Prostate gland (tissue), 2 donors: Measurements from ENCODE around the gene YOD1. TPM values are rescaled to one million over a fixed set of nuclear protein-coding genes. Genes with fewer than 3 reads are reported as not detected.

Experiments used
- DNase-seq: peaks from one replicate; pipeline ENCODE4 v3.0.0-alpha.2; 2019; ENCODE audit warnings: low spot score
- H3K27ac ChIP-seq, 2 donors: fragments of 200-600 bp; sonication (generic); 2 replicates each; pipeline ENCODE4 v1.5.1; 2017 to 2019
- H3K27me3 ChIP-seq: fragments of 200-600 bp; sonication (generic); replicated peaks from 2 replicates; pipeline ENCODE4 v1.5.1; 2019; ENCODE audit not compliant: insufficient read depth
- H3K36me3 ChIP-seq, 2 donors: fragments of 200-600 bp; sonication (generic); 1 replicate in 1 of 2; 2 replicates in 1 of 2; pipeline versions ENCODE4 v1.5.1 to v1.8.1; 2017 to 2019
- H3K4me1 ChIP-seq: fragments of 200-600 bp; sonication (generic); replicated peaks from 2 replicates; pipeline ENCODE4 v1.5.1; 2019
- H3K4me3 ChIP-seq, 2 donors: fragments of 200-600 bp; sonication (generic); 2 replicates each; pipeline ENCODE4 v1.5.1; 2017 to 2019
- H3K9me3 ChIP-seq: fragments of 200-600 bp; sonication (generic); 2 replicates; pipeline ENCODE4 v1.5.1; 2017
- CTCF ChIP-seq, 4 experiments: fragments of 200-600 bp in 2 of 4; fragments of 450-650 bp in 2 of 4; sonication (generic) in 2 of 4; IDR thresholded peaks; 1 replicate in 3 of 4; 2 replicates in 1 of 4; pipeline ENCODE4 v1.5.1; 2016 to 2019; ENCODE audit warnings: antibody characterized with exemption in 4 of 4, mild to moderate bottlenecking in 2 of 4, moderate library complexity in 2 of 4
- POLR2A ChIP-seq: fragments of 450-650 bp; IDR thresholded peaks from one replicate; pipeline ENCODE4 v1.6.1; 2016; ENCODE audit warnings: antibody characterized with exemption, mild to moderate bottlenecking
- POLR2AphosphoS5 ChIP-seq: sonication (generic); formaldehyde crosslinking; IDR thresholded peaks from one replicate; pipeline ENCODE4 v1.6.1; 2017; ENCODE audit warnings: antibody characterized with exemption
- WGBS: methylation state at CpG from one replicate; pipeline ENCODE4 v1.1.5; 2018; 5-methylcytosine and 5-hydroxymethylcytosine counted together
- intact Hi-C: fragments of 100-400 bp; cut with DNase I; formaldehyde crosslinking; loops from one replicate; pipeline ENCODE4 v1.14.2; 2022
- total RNA-seq, 2 donors: library from RNA; depleted of rRNA; stranded (reverse); fragments of >200 nt; gene quantifications; one replicate each; pipeline ENCODE4 v1.1.0, GENCODE V29; 2016

The YOD1 gene
- total RNA-seq, 2 donors from 2014 or later, result 6.2 to 10.8 TPM

GRCh38 chr1:207084701-207085180 lies 33.7 kb upstream of the YOD1 start:
- Histone ChIP-seq H3K27me3 (no peaks in the 10 kb centered on the region), H3K4me3 (no peak overlapping the region), H3K9me3 (no peaks in the 10 kb centered on the region), H3K4me1 (no peaks in the 10 kb centered on the region), H3K27ac (no peak overlapping the region), H3K36me3 (no peaks in the 10 kb centered on the region)
- no peak for TF ChIP-seq POLR2AphosphoS5
- no peak for TF ChIP-seq POLR2A
- peak in 3 of 4 experiments; percentile 54 to 73 (median 63) for TF ChIP-seq CTCF (IDR thresholded peaks at IDR 0.05)
- intact Hi-C loops, result loop anchor here (5.0 kb wide), 1 partner anchor 323 kb away; no protein-coding TSS in a partner anchor
- WGBS, result 24% methylated on average over 8 of the region's 8 CpGs
- peak; percentile 36 for DNase-seq

- Histone ChIP-seq H3K9me3 (no peaks in the 10 kb centered on the region), H3K27ac (no peak overlapping the region), H3K4me3 (no peak overlapping the region), H3K4me1 (no peaks in the 10 kb centered on the region), H3K27me3 (no peaks in the 10 kb centered on the region), H3K36me3 (no peaks in the 10 kb centered on the region)
- 41% methylated on average over 2 of the region's 2 CpGs for WGBS
- DNase-seq, result no peak
- intact Hi-C loops, result loop anchor here (5.0 kb wide), 1 partner anchor 323 kb away; no protein-coding TSS in a partner anchor
- TF ChIP-seq POLR2AphosphoS5, result no peak
- TF ChIP-seq CTCF (IDR thresholded peaks at IDR 0.05), result no peak
Measured at GRCh38 chr1:207084232-207084631, 33.2 kb upstream of the YOD1 start.

- Histone ChIP-seq H3K4me3 (no peak overlapping the region), H3K4me1 (no peaks in the 10 kb centered on the region), H3K36me3 (no peaks in the 10 kb centered on the region), H3K9me3 (no peaks in the 10 kb centered on the region), H3K27me3 (no peaks in the 10 kb centered on the region), H3K27ac (no peak overlapping the region)
- intact Hi-C loops, result loop anchor here (5.0 kb wide), 1 partner anchor 325 kb away; no protein-coding TSS in a partner anchor
- no peak for DNase-seq
- WGBS, result 77% methylated on average over 2 of the region's 2 CpGs
- TF ChIP-seq CTCF (IDR thresholded peaks at IDR 0.05), result no peak
- TF ChIP-seq POLR2A, result no peak
- TF ChIP-seq POLR2AphosphoS5, result no peak
Measured at GRCh38 chr1:207081806-207082205, 30.8 kb upstream of the YOD1 start.

DNA sequence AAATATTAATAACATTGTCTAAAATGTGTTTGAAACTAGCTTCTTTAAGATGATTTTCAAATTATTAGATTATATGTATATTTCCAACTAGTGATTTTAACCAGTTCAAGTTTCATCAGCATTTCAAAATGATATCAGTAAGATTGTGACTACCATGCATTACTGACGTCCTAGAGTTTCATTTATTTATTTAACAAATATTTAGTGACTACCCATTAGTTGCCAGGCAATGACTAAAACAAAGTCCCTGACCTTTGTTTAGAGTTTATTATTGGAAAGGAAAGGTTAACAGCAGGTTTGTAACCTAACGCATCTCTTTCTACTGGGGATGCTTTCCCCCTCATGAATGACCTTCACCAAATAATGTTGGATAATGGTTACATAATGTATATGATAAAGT lies 30.1 kb upstream of the YOD1 start:
- Histone ChIP-seq H3K9me3 (no peaks in the 10 kb centered on the region), H3K4me3 (no peak overlapping the region), H3K36me3 (no peaks in the 10 kb centered on the region), H3K4me1 (no peaks in the 10 kb centered on the region), H3K27ac (no peak overlapping the region), H3K27me3 (no peaks in the 10 kb centered on the region)
- intact Hi-C loops, result loop anchor here (5.0 kb wide), 1 partner anchor 326 kb away; no protein-coding TSS in a partner anchor
- TF ChIP-seq CTCF (IDR thresholded peaks at IDR 0.05) (no peak), POLR2AphosphoS5 (no peak), POLR2A (no peak)
- DNase-seq, result no peak
- WGBS, result 52% methylated on average over 2 of the region's 2 CpGs

DNA sequence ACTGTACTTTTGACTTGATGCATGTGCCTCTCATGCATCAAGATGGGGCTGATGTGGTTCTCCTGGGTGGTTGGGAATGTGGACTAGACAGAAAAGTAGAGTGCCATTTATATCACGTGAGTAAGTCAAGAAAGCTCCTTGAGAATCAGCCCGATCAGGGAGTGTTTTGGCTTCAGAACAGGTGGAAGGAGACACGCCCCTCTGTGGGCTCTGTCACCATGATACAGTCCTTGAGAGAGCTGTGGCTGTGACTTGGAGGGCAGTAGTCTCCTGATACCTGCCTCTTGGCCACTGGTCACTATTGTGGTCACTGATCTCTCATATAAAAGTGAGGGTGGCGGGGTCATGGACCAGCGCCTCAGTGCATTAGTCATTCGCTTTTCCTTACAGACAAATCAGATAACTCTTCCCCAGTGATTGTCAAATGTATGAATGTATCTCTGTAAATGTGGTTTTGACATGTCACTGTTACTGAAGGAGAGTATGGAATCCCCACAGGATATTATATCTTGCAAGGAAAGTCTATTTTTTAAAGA lies 28.8 kb upstream of the YOD1 start:
- no peak for TF ChIP-seq POLR2AphosphoS5
- no peak for TF ChIP-seq POLR2A
- TF ChIP-seq CTCF (IDR thresholded peaks at IDR 0.05), result no peak
- H3K27me3 ChIP-seq, result no peaks in the 10 kb centered on the region
- 87% methylated on average over 6 of the region's 6 CpGs for WGBS
- no peaks in the 10 kb centered on the region for H3K36me3 ChIP-seq
- intact Hi-C loops, result loop anchor here (5.0 kb wide), 1 partner anchor 328 kb away; no protein-coding TSS in a partner anchor
- no peak overlapping the region for H3K4me3 ChIP-seq
- DNase-seq, result no peak
- no peaks in the 10 kb centered on the region for H3K4me1 ChIP-seq
- H3K27ac ChIP-seq, result no peak overlapping the region
- no peaks in the 10 kb centered on the region for H3K9me3 ChIP-seq
